ENCODE results near the gene RPS6KB2. TPM values are rescaled to one million over a fixed set of nuclear protein-coding genes. Genes with fewer than 3 reads are reported as not detected.
A peak's percentile ranks its signal among the peaks of the same experiment; 100 is the strongest.
"Not testable (repeated sequence)": the region's sequence is repeated elsewhere in the genome, so short reads cannot be mapped to it uniquely, and the experiment has no call there.

RPS6KB2 gene
- total and polyA plus RNA-seq, 2 donors (not counting 3 experiments of a cell fraction or from before 2014, with no cell fraction given): 53.8 to 60.0 TPM

GRCh38 chr11:67464411-67465188 lies 36.3 kb downstream of the RPS6KB2 start:
- H3K9ac ChIP-seq (replicated peaks; ENCODE audit: extremely low read depth, insufficient read depth, low read length): peak overlapping the region; percentile 12
- peak; percentile 74 for DNase-seq (ENCODE audit: low read depth, low spot score)

GRCh38 chr11:67465189-67465510 lies 36.9 kb downstream of the RPS6KB2 start:
- DNase-seq (ENCODE audit: low read depth, low spot score) (no peak), FAIRE-seq (no peak)
- Histone ChIP-seq H3K4me2 (ENCODE audit: insufficient read depth, low read length) (peak overlapping the region; percentile 68), H3K79me2 (ENCODE audit: control insufficient read depth, insufficient read depth, low read length) (no peaks in the 10 kb centered on the region), H3K27me3 (ENCODE audit: control insufficient read depth in 2 of 2, insufficient read depth in 2 of 2, low read length in 2 of 2) (no peaks in the 10 kb centered on the region), H3K4me3 (replicated peaks in 1 of 3; ENCODE audit: insufficient read depth in 1 of 3, low read depth in 1 of 3, low read length in 3 of 3) (peak overlapping the region; percentile 25 to 64 (median 41)), H3K9me1 (replicated peaks; ENCODE audit: control insufficient read depth, extremely low read depth, insufficient read depth, low read length) (no peaks in the 10 kb centered on the region), H3K27ac (ENCODE audit: insufficient read depth, low read depth, low read length) (peak overlapping the region; percentile 30), H2AFZ (ENCODE audit: low read depth, low read length) (no peak overlapping the region), H3K4me1 (ENCODE audit: control insufficient read depth, extremely low read depth, insufficient read depth, low read length) (peaks cover 19% of the 10 kb centered on the region), H4K20me1 (replicated peaks; ENCODE audit: control insufficient read depth, extremely low read depth, insufficient read depth, low read length) (no peaks in the 10 kb centered on the region), H3K9me3 (replicated peaks; ENCODE audit: control insufficient read depth, insufficient read depth, low read length) (no peaks in the 10 kb centered on the region), H3K9ac (replicated peaks; ENCODE audit: extremely low read depth, insufficient read depth, low read length) (peak overlapping the region; percentile 12), H3K36me3 (ENCODE audit: control insufficient read depth in 2 of 2, extremely low read depth in 1 of 2, insufficient read depth in 2 of 2, low read length in 2 of 2) (no peaks in the 10 kb centered on the region)
- POLR2A ChIA-PET: no interaction called here
- dilution Hi-C loops (cut with MboI; ENCODE audit: extremely low pct_ligation_motif_present, low sequenced_read_pairs) (no loop called here), intact Hi-C loops (cut with micrococcal nuclease) (loop anchor here (2.0 to 5.0 kb wide), 2 partner anchors 44 to 97 kb away; no protein-coding TSS in a partner anchor)
- no TSS peak for BruUV-seq (replicated peaks)
- TF ChIP-seq POLR2A (IDR thresholded peaks at IDR 0.05; ENCODE audit: low read depth, low read length): peak; percentile 11
- no peak for TF ChIP-seq EZH2 (IDR thresholded peaks at IDR 0.05; ENCODE audit: borderline replicate concordance, low read depth, low read length, severe bottlenecking)
- CTCF ChIA-PET: interaction anchor here (0.8 kb wide), 1 partner anchor 63 kb away, joined by 4 read pairs; the partner anchor contains the start of gene PPP1CA

More at GRCh38 chr11:67464411-67465188, 36.3 kb downstream of the RPS6KB2 start:
- H3K79me2 ChIP-seq (ENCODE audit: control insufficient read depth, insufficient read depth, low read length): no peaks in the 10 kb centered on the region
- H4K20me1 ChIP-seq (replicated peaks; ENCODE audit: control insufficient read depth, extremely low read depth, insufficient read depth, low read length): no peaks in the 10 kb centered on the region
- H3K4me1 ChIP-seq (ENCODE audit: control insufficient read depth, extremely low read depth, insufficient read depth, low read length): peaks cover 19% of the 10 kb centered on the region
- no peaks in the 10 kb centered on the region for H3K36me3 ChIP-seq (ENCODE audit: control insufficient read depth in 2 of 2, extremely low read depth in 1 of 2, insufficient read depth in 2 of 2, low read length in 2 of 2)
- no peaks in the 10 kb centered on the region for H3K9me3 ChIP-seq (replicated peaks; ENCODE audit: control insufficient read depth, insufficient read depth, low read length)
- H2AFZ ChIP-seq (ENCODE audit: low read depth, low read length): peak overlapping the region; percentile 82
- H3K27ac ChIP-seq (ENCODE audit: insufficient read depth, low read depth, low read length): peak overlapping the region; percentile 44
- TF ChIP-seq POLR2AphosphoS5 (IDR thresholded peaks at IDR 0.05; ENCODE audit: insufficient read depth, low read depth, low read length) (peak; percentile 87), POLR2A (IDR thresholded peaks at IDR 0.05; ENCODE audit: low read depth, low read length) (peak; percentile 76), MAX (IDR thresholded peaks at IDR 0.05; ENCODE audit: insufficient read depth, insufficient read length) (no peak), GATA2 (IDR thresholded peaks at IDR 0.05; ENCODE audit: insufficient read depth, insufficient read length, low read depth, low read length) (no peak)
- H3K4me2 ChIP-seq (ENCODE audit: insufficient read depth, low read length): peak overlapping the region; percentile 68
- TSS peak; percentile 71 for BruUV-seq (replicated peaks)
- no peaks in the 10 kb centered on the region for H3K9me1 ChIP-seq (replicated peaks; ENCODE audit: control insufficient read depth, extremely low read depth, insufficient read depth, low read length)
- intact Hi-C loops (cut with micrococcal nuclease): loop anchor here (1.0 to 5.0 kb wide), 3 partner anchors 21 to 98 kb away; partner anchors contain the start of gene CORO1B
- ChIA-PET POLR2A (no interaction called here), CTCF (interaction anchor here (0.8 kb wide), 1 partner anchor 63 kb away, joined by 4 read pairs; the partner anchor contains the start of gene PPP1CA)
- FAIRE-seq: peak; percentile 78
- no peaks in the 10 kb centered on the region for H3K27me3 ChIP-seq (ENCODE audit: control insufficient read depth in 2 of 2, insufficient read depth in 2 of 2, low read length in 2 of 2)
- dilution Hi-C loops (cut with MboI; ENCODE audit: extremely low pct_ligation_motif_present, low sequenced_read_pairs): no loop called here
- peak overlapping the region; percentile 31 to 64 (median 41) for H3K4me3 ChIP-seq (replicated peaks in 1 of 3; ENCODE audit: insufficient read depth in 1 of 3, low read depth in 1 of 3, low read length in 3 of 3)

- FAIRE-seq; H4K20me1 ChIP-seq (replicated peaks; ENCODE audit: control insufficient read depth, extremely low read depth, insufficient read depth, low read length); H3K27ac ChIP-seq (ENCODE audit: insufficient read depth, low read depth, low read length); BruUV-seq (replicated peaks); H3K4me3 ChIP-seq (replicated peaks in 1 of 3; ENCODE audit: insufficient read depth in 1 of 3, low read depth in 1 of 3, low read length in 3 of 3); POLR2A ChIA-PET; H3K36me3 ChIP-seq (ENCODE audit: control insufficient read depth in 2 of 2, extremely low read depth in 1 of 2, insufficient read depth in 2 of 2, low read length in 2 of 2); H3K9me3 ChIP-seq (replicated peaks; ENCODE audit: control insufficient read depth, insufficient read depth, low read length); H2AFZ ChIP-seq (ENCODE audit: low read depth, low read length); H3K9ac ChIP-seq (replicated peaks; ENCODE audit: extremely low read depth, insufficient read depth, low read length); H3K79me2 ChIP-seq (ENCODE audit: control insufficient read depth, insufficient read depth, low read length); DNase-seq (ENCODE audit: low read depth, low spot score); dilution Hi-C loops (cut with MboI; ENCODE audit: extremely low pct_ligation_motif_present, low sequenced_read_pairs); H3K9me1 ChIP-seq (replicated peaks; ENCODE audit: control insufficient read depth, extremely low read depth, insufficient read depth, low read length); H3K4me2 ChIP-seq (ENCODE audit: insufficient read depth, low read length); H3K27me3 ChIP-seq (ENCODE audit: control insufficient read depth in 2 of 2, insufficient read depth in 2 of 2, low read length in 2 of 2): not testable (repeated sequence)
- intact Hi-C loops (cut with micrococcal nuclease): loop anchor here (2.0 to 5.0 kb wide), 2 partner anchors 45 to 97 kb away; no protein-coding TSS in a partner anchor
- H3K4me1 ChIP-seq (ENCODE audit: control insufficient read depth, extremely low read depth, insufficient read depth, low read length): peaks cover 19% of the 10 kb centered on the region
- CTCF ChIA-PET: interaction anchor here (0.8 kb wide), 1 partner anchor 64 kb away, joined by 4 read pairs; the partner anchor contains the start of gene PPP1CA
Observed at GRCh38 chr11:67465530-67465929, 37.2 kb downstream of the RPS6KB2 start.

Data from endothelial cell of umbilical vein (primary cell).